ENCODE measurements around the gene ANKRD24. TPM values are rescaled to one million over a fixed set of nuclear protein-coding genes. Genes with fewer than 3 reads are reported as not detected.

ANKRD24 gene
- total and polyA plus RNA-seq, 4 donors: 0.68 to 2.4 (median 1.3) TPM

DNA sequence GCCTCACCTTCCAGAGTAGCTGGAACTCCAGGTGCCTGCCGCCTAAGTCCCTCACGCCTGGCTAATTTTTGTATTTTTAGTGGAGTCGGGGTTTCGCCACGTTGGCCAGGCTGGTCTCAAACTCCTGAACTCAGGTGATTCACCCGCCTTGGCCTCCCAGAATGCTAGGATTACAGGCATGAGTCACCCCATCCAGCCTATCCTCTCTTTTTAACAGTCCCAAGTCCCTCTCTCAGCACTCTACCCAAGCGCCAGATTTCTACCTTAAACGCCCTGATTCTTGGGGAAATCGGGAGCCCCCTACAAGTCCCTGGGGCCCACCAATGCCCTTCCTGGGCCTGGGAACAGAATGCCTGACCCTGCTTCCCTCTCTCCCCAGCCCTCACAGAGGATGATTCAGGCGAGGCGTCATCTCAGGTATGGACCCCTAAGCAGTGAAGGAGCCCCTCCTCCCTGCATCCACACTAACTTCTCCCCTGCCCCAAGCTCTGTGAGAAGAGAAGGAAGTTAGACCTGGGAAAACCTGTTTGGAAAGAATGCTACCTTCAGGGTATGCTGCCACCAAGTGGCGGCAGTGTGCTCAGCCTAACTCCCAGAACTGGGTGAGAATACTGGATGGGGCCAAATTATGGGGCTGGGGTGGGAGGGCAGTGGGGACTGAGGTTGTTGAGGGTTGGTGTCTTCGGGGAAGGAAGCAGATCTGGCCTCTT, 26.1 kb downstream of the ANKRD24 start:
- H3K9me3 ChIP-seq (ENCODE audit: control insufficient read depth in 4 of 4, insufficient read depth in 3 of 4, low read length in 3 of 4): peaks cover 0 to 4% (median 0%) of the 10 kb centered on the region in 4 donors
- no peak overlapping the region for H3K4me3 ChIP-seq
- TF ChIP-seq, protein P1, sequence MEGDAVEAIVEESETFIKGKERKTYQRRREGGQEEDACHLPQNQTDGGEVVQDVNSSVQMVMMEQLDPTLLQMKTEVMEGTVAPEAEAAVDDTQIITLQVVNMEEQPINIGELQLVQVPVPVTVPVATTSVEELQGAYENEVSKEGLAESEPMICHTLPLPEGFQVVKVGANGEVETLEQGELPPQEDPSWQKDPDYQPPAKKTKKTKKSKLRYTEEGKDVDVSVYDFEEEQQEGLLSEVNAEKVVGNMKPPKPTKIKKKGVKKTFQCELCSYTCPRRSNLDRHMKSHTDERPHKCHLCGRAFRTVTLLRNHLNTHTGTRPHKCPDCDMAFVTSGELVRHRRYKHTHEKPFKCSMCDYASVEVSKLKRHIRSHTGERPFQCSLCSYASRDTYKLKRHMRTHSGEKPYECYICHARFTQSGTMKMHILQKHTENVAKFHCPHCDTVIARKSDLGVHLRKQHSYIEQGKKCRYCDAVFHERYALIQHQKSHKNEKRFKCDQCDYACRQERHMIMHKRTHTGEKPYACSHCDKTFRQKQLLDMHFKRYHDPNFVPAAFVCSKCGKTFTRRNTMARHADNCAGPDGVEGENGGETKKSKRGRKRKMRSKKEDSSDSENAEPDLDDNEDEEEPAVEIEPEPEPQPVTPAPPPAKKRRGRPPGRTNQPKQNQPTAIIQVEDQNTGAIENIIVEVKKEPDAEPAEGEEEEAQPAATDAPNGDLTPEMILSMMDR (IDR thresholded peaks at IDR 0.05; ENCODE audit: control extremely low read depth, extremely low read depth): no peak
- H3K27ac ChIP-seq (ENCODE audit: low read depth in 1 of 2, low read length in 1 of 2): no peak overlapping the region
- no peaks in the 10 kb centered on the region for H3K4me1 ChIP-seq (ENCODE audit: control insufficient read depth in 5 of 5, insufficient read depth in 5 of 5, low read length in 5 of 5)
- 79 to 85% methylated on average over 13 of the region's 13 CpGs for WGBS, 2 donors
- H3K36me3 ChIP-seq (ENCODE audit: control insufficient read depth in 4 of 4, insufficient read depth in 4 of 4, low read length in 4 of 4): no peaks in the 10 kb centered on the region
- ATAC-seq (ENCODE audit: insufficient read depth, low FRiP score) (no peak), DNase-seq (no peak)
- no peak overlapping the region for H3K9ac ChIP-seq (ENCODE audit: insufficient read depth in 1 of 2, low read length in 2 of 2)
- H3K27me3 ChIP-seq (ENCODE audit: control insufficient read depth in 3 of 3, insufficient read depth in 3 of 3, low read length in 2 of 3): peaks cover 0 to 3% (median 0%) of the 10 kb centered on the region in 3 donors

DNA sequence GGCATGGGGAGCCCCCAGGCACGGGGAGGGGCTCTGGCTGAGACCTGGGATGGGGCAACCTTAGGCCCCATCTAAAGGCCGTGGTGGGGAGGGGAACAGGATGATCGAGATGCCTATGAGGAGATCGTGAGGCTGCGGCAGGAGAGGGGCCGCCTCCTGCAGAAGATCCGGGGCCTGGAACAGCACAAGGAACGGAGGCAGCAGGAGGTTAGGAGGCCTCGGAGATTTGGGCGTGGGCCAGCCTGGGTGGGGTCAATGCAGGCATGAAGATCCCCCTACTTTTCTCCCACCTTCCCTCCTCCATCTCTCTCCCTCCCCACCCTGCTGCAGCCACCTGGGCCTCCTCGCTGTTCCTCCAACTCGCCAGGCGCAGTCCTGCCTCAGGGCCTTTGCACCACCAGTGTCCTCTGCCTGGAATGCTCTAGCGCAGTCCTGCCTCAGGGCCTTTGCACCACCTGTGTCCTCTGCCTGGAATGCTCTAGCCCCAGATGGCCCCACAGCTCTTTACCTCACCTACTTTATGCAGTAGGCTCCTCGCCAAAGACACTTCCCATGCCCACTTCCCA, 27.8 kb downstream of the ANKRD24 start:
- no peak overlapping the region for H3K4me3 ChIP-seq
- peaks cover 0 to 4% (median 0%) of the 10 kb centered on the region in 4 donors for H3K9me3 ChIP-seq (ENCODE audit: control insufficient read depth in 4 of 4, insufficient read depth in 3 of 4, low read length in 3 of 4)
- TF ChIP-seq, protein P1 (IDR thresholded peaks at IDR 0.05; ENCODE audit: control extremely low read depth, extremely low read depth): no peak
- peaks cover 0 to 3% (median 0%) of the 10 kb centered on the region in 3 donors for H3K27me3 ChIP-seq (ENCODE audit: control insufficient read depth in 3 of 3, insufficient read depth in 3 of 3, low read length in 2 of 3)
- ATAC-seq (ENCODE audit: insufficient read depth, low FRiP score) (no peak), DNase-seq (no peak)
- H3K27ac ChIP-seq (ENCODE audit: low read depth in 1 of 2, low read length in 1 of 2): no peak overlapping the region
- no peaks in the 10 kb centered on the region for H3K36me3 ChIP-seq (ENCODE audit: control insufficient read depth in 4 of 4, insufficient read depth in 4 of 4, low read length in 4 of 4)
- 83 to 86% methylated on average over 13 to 15 of the region's 15 CpGs for WGBS, 2 donors
- H3K4me1 ChIP-seq (ENCODE audit: control insufficient read depth in 5 of 5, insufficient read depth in 5 of 5, low read length in 5 of 5): no peaks in the 10 kb centered on the region
- H3K9ac ChIP-seq (ENCODE audit: insufficient read depth in 1 of 2, low read length in 2 of 2): no peak overlapping the region

DNA sequence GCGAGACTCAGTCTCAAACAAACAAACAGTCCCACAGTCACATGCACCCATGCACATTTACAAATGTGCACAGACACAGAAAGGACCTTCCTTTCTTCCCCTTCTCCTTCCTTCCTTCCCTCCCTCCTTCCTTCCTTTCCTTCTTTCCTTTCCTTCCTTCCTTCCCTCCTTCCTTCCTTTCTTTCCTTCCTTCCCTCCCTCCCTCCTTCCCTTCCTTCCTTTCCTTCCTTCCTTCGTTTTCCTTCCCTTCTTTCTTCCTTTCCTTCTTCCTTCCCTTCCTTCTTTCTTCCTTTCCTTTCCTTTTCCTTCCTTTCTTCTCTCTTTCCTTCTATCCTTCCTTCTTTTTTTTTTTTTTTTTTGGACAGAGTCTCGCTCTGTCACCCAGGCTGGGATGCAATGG, 30.6 kb downstream of the ANKRD24 start:
- Histone ChIP-seq H3K27me3 (ENCODE audit: control insufficient read depth in 3 of 3, insufficient read depth in 3 of 3, low read length in 2 of 3) (peaks cover 0 to 3% (median 0%) of the 10 kb centered on the region in 3 donors), H3K27ac (ENCODE audit: low read depth in 1 of 2, low read length in 1 of 2) (no peak overlapping the region), H3K36me3 (ENCODE audit: control insufficient read depth in 4 of 4, insufficient read depth in 4 of 4, low read length in 4 of 4) (no peaks in the 10 kb centered on the region), H3K4me1 (ENCODE audit: control insufficient read depth in 5 of 5, insufficient read depth in 5 of 5, low read length in 5 of 5) (no peaks in the 10 kb centered on the region), H3K4me3 (no peak overlapping the region), H3K9ac (ENCODE audit: insufficient read depth in 1 of 2, low read length in 2 of 2) (no peak overlapping the region), H3K9me3 (ENCODE audit: control insufficient read depth in 4 of 4, insufficient read depth in 3 of 4, low read length in 3 of 4) (peaks cover 0 to 2% (median 0%) of the 10 kb centered on the region in 4 donors)
- TF ChIP-seq, protein P1 (IDR thresholded peaks at IDR 0.05; ENCODE audit: control extremely low read depth, extremely low read depth): no peak
- DNase-seq (no peak), ATAC-seq (ENCODE audit: insufficient read depth, low FRiP score) (no peak)
- WGBS, 2 donors: 63 to 65% methylated on average over 3 of the region's 3 CpGs
